ENCODE results near the gene ADK. TPM values are rescaled to one million over a fixed set of nuclear protein-coding genes. Genes with fewer than 3 reads are reported as not detected.

The ADK gene
- total and polyA plus RNA-seq, 2 of the 13 experiments (the other 11 are each of a cell fraction or from before 2014, with no cell fraction given): 48.6 to 79.1 TPM

DNA sequence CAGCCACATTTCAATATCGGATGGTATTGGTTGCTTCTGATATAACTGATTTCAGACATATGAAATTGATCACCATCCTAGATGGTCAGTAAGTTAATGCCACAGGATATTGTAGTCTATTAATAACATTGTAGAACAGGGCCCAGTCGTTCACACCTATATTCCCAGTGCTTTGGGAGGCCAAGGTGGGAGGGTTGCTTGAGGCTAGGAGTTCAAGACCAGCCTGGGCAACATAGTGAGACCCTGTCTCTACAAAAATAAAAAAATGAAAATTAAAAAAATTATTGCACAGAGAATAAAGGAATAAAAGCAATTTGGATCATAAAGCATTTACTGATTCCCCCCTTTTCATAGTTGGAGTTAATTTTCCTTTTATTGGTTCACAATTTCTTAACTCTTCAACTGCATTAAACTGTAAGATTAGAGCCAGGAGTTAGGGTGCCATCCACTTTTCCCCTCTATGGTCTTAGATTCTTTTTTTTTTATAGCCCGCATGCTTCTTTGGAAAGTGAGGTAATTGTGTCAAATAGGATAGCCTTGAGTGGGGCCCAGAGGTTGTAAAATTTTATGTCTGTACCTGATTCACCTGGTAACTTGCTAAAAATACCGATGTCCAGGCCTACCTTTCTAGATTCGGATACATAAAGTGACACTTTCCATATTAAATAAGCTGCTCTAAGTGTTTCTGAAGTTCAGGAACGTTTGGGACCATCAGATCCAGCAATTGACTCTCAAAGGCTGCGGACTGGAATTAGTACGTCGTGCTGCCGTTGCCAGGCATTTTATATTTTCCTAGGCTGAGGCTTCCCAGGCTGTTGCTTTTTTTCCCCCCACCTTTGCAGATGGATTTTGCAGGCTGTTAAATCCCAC lies 24.7 kb downstream of the ADK start:
- no peak for FAIRE-seq
- POLR2A ChIA-PET: interaction anchor here (0.7 to 2.5 kb wide), 10 partner anchors 9 to 37 kb away, joined by 3 to 45 read pairs (median 4); partner anchors contain the start of genes ADK and AP3M1

DNA sequence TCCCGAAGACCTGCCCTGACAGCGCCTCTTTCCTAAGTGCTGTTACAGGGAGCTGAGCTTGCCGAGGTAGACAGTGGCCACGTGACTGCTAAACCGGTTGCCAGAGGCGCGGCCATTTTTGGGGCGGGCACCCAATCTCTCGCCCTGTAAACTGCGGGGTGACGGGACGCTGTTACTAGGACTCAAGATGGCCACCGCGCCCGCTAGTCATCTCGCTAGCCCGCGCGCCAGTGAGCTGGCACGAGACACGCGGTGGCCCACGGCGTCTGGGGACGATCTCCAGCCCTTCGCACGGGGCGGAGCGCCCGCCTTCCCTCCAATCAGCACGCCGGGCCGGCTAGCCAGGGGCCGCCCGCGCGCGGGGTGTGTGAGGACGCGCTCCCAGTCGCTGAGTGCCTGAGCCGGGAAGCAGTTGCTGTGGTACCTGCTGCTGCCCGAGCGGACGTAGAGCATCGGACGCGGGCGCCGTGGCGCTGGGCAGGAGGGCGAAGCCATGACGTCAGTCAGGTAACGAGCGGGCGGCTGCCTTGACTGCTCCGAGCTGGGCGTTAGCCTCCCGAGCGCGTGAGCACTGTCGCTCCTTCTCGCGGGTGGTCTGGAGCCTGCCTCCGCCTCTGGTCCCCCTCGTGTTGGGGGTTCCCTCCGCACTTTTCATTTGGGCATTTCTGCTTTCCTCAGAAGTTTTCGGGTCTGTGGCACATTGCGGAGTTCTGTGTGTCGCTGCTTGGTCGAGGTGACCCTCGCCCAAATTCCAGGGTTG lies 25.5 kb downstream of the ADK start:
- POLR2A ChIA-PET: interaction anchor here (0.7 to 2.5 kb wide), 8 partner anchors 10 to 36 kb away, joined by 3 to 45 read pairs (median 4); partner anchors contain the start of genes ADK and AP3M1
- Histone ChIP-seq H3K79me2 (ENCODE audit: insufficient read depth, low read length) (peaks cover 42% of the 10 kb centered on the region), H2AFZ (ENCODE audit: low read length) (peak overlapping the region; percentile 97), H3K9me3 (ENCODE audit: low read length) (no peaks in the 10 kb centered on the region), H4K20me1 (ENCODE audit: insufficient read depth, low read length) (no peaks in the 10 kb centered on the region), H3K27me3 (ENCODE audit: control insufficient read depth in 1 of 2, insufficient read depth in 2 of 2, low read length in 2 of 2) (no peaks in the 10 kb centered on the region), H3K4me2 (ENCODE audit: low read depth, low read length) (peak overlapping the region; percentile 93), H3K9ac (ENCODE audit: insufficient read depth, low read depth, low read length) (peak overlapping the region; percentile 99), H3K27ac (ENCODE audit: extremely low read length, insufficient read depth, low read length) (peak overlapping the region; percentile 99), H3K4me1 (ENCODE audit: insufficient read depth, low read length) (peaks cover 52% of the 10 kb centered on the region), H3K36me3 (replicated peaks in 1 of 2; ENCODE audit: control insufficient read depth in 1 of 2, insufficient read depth in 2 of 2, low read length in 2 of 2) (peaks cover 0 to 2% of the 10 kb centered on the region in 2 experiments; a peak in 1 of 5 replicates), H3K4me3 (replicated peaks in 1 of 3; ENCODE audit: insufficient read depth in 1 of 3, low read depth in 2 of 3, low read length in 3 of 3) (peak overlapping the region; percentile 70 to 96 (median 79))
- intact Hi-C loops (cut with micrococcal nuclease; ENCODE audit: unreplicated experiment): loop anchor here (2.0 kb wide), 1 partner anchor 26 kb away; the partner anchor contains the start of genes ADK and AP3M1
- peak; percentile 97 for ATAC-seq
- BruUV-seq (replicated peaks): no TSS peak
- CTCF ChIA-PET (ENCODE audit: low intra/inter-chr PET ratio, low total read pairs): no interaction called here
- peak; percentile 92 for DNase-seq (ENCODE audit: low spot score)
- under 1% methylated on average over 20 of the region's 72 CpGs for WGBS (ENCODE audit: low lambda C conversion rate)
- FAIRE-seq: peak; percentile 46
- in situ Hi-C loops (cut with HindIII; ENCODE audit: extremely low pct_ligation_motif_present, low pct_unique_long_range_greater_than_20kb): no loop called here
- TF ChIP-seq, protein P1, sequence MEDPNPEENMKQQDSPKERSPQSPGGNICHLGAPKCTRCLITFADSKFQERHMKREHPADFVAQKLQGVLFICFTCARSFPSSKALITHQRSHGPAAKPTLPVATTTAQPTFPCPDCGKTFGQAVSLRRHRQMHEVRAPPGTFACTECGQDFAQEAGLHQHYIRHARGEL (CRISPR knock-in tag; IDR thresholded peaks at IDR 0.05): 0 out of 2 replicates have a peak, but pooled peaks have one; percentile 80
- TF ChIP-seq CBX2 (IDR thresholded peaks at IDR 0.05; ENCODE audit: low read depth, low read length): no peak
- TF ChIP-seq CBX2 (CRISPR knock-in tag; IDR thresholded peaks at IDR 0.05; ENCODE audit: low read depth): no peak
- TF ChIP-seq ZNF3 (CRISPR knock-in tag; IDR thresholded peaks at IDR 0.05): peak; percentile 47; the same call in 1 of the 2 replicates
- TF ChIP-seq, protein P2, sequence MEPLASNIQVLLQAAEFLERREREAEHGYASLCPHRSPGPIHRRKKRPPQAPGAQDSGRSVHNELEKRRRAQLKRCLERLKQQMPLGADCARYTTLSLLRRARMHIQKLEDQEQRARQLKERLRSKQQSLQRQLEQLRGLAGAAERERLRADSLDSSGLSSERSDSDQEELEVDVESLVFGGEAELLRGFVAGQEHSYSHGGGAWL (CRISPR knock-in tag; IDR thresholded peaks at IDR 0.05): peak; percentile 89
- TF ChIP-seq, protein P3, sequence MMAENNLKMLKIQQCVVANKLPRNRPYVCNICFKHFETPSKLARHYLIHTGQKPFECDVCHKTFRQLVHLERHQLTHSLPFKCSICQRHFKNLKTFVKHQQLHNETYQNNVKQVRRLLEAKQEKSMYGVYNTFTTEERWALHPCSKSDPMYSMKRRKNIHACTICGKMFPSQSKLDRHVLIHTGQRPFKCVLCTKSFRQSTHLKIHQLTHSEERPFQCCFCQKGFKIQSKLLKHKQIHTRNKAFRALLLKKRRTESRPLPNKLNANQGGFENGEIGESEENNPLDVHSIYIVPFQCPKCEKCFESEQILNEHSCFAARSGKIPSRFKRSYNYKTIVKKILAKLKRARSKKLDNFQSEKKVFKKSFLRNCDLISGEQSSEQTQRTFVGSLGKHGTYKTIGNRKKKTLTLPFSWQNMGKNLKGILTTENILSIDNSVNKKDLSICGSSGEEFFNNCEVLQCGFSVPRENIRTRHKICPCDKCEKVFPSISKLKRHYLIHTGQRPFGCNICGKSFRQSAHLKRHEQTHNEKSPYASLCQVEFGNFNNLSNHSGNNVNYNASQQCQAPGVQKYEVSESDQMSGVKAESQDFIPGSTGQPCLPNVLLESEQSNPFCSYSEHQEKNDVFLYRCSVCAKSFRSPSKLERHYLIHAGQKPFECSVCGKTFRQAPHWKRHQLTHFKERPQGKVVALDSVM (CRISPR knock-in tag; IDR thresholded peaks at IDR 0.05): peak; percentile 57; the same call in 1 of the 2 replicates
- TF ChIP-seq NFATC3 (CRISPR knock-in tag; IDR thresholded peaks at IDR 0.05): peak; percentile 75; the same call in 1 of the 2 replicates
- TF ChIP-seq KDM5B (CRISPR knock-in tag; IDR thresholded peaks at IDR 0.05; ENCODE audit: borderline replicate concordance): peak; percentile 97; the same call in 1 of the 2 replicates

More for the DNA sequence above, 24.7 kb downstream of the ADK start:
- Histone ChIP-seq H3K36me3 (replicated peaks in 1 of 2; ENCODE audit: control insufficient read depth in 1 of 2, insufficient read depth in 2 of 2, low read length in 2 of 2) (peaks cover 0 to 2% of the 10 kb centered on the region in 2 experiments; a peak in 1 of 5 replicates), H3K79me2 (ENCODE audit: insufficient read depth, low read length) (peaks cover 34% of the 10 kb centered on the region), H4K20me1 (ENCODE audit: insufficient read depth, low read length) (no peaks in the 10 kb centered on the region), H3K9me3 (ENCODE audit: low read length) (no peaks in the 10 kb centered on the region), H2AFZ (ENCODE audit: low read length) (peak overlapping the region; percentile 97), H3K27ac (ENCODE audit: extremely low read length, insufficient read depth, low read length) (peak overlapping the region; percentile 99), H3K4me2 (ENCODE audit: low read depth, low read length) (peak overlapping the region; percentile 93), H3K27me3 (ENCODE audit: control insufficient read depth in 1 of 2, insufficient read depth in 2 of 2, low read length in 2 of 2) (no peaks in the 10 kb centered on the region), H3K4me3 (replicated peaks in 1 of 3; ENCODE audit: insufficient read depth in 1 of 3, low read depth in 2 of 3, low read length in 3 of 3) (peak overlapping the region; percentile 70 to 96 (median 79)), H3K9ac (ENCODE audit: insufficient read depth, low read depth, low read length) (peak overlapping the region; percentile 99), H3K4me1 (ENCODE audit: insufficient read depth, low read length) (peaks cover 48% of the 10 kb centered on the region)
- TF ChIP-seq ZNF136 (CRISPR knock-in tag; IDR thresholded peaks at IDR 0.05; ENCODE audit: low read depth): no peak
- 0 out of 2 replicates have a peak, but pooled peaks have one; percentile 12 for TF ChIP-seq SIX1 (CRISPR knock-in tag; IDR thresholded peaks at IDR 0.05; ENCODE audit: borderline replicate concordance)
- TF ChIP-seq SOX6 (IDR thresholded peaks at IDR 0.05): no peak
- TF ChIP-seq SOX6 (CRISPR knock-in tag; IDR thresholded peaks at IDR 0.05): no peak
- 21% methylated on average over 10 of the region's 10 CpGs for WGBS (ENCODE audit: low lambda C conversion rate)
- CTCF ChIA-PET (ENCODE audit: low intra/inter-chr PET ratio, low total read pairs): no interaction called here
- ATAC-seq (no peak), DNase-seq (ENCODE audit: low spot score) (no peak)
- in situ Hi-C loops (cut with HindIII; ENCODE audit: extremely low pct_ligation_motif_present, low pct_unique_long_range_greater_than_20kb): no loop called here
- TSS peak; percentile 95 for BruUV-seq (replicated peaks)
- intact Hi-C loops (cut with micrococcal nuclease; ENCODE audit: unreplicated experiment): loop anchor here (2.0 kb wide), 1 partner anchor 25 kb away; the partner anchor contains the start of genes ADK and AP3M1
